ENCODE results near the gene GJC3. TPM values are rescaled to one million over a fixed set of nuclear protein-coding genes. Genes with fewer than 3 reads are reported as not detected.
"Not testable (repeated sequence)": the region's sequence is repeated elsewhere in the genome, so short reads cannot be mapped to it uniquely, and the experiment has no call there.

Gene GJC3
- total RNA-seq, 1 experiment from 2014 or later, result 2.3 TPM

GRCh38 chr7:99950819-99951218, 21.4 kb upstream of the GJC3 start:
- no CpG with 5 or more reads among the region's 6 CpGs for WGBS (ENCODE audit: extremely low coverage, insufficient read length, low lambda C conversion rate)
- H3K23me2 ChIP-seq (ENCODE audit: insufficient read length, low read depth, low read length, poor library complexity, severe bottlenecking); H2AK5ac ChIP-seq (ENCODE audit: insufficient read length, low read length); H3K4ac ChIP-seq (ENCODE audit: low read depth, low read length); H3K27ac ChIP-seq (ENCODE audit: insufficient read length, low read depth, low read length); DNase-seq; H2BK15ac ChIP-seq (ENCODE audit: low read depth, low read length); H4K8ac ChIP-seq (replicated peaks; ENCODE audit: insufficient read length, low read depth, low read length); H3K23ac ChIP-seq (ENCODE audit: insufficient read length, low read depth, low read length); H2BK12ac ChIP-seq (ENCODE audit: insufficient read length, low read depth, low read length); H2AFZ ChIP-seq (ENCODE audit: low read length); H3K79me1 ChIP-seq (ENCODE audit: insufficient read depth, low read depth, low read length, poor library complexity, severe bottlenecking); H3K27ac Mint-ChIP-seq; H2BK20ac ChIP-seq (ENCODE audit: low read depth, low read length, poor library complexity, severe bottlenecking); H3K56ac ChIP-seq (ENCODE audit: insufficient read length, low read depth, low read length); H3K9ac ChIP-seq (ENCODE audit: extremely low read depth, insufficient read length, low read length); H4K20me1 ChIP-seq (ENCODE audit: control insufficient read depth, insufficient read depth, insufficient read length); H2BK5ac ChIP-seq (ENCODE audit: insufficient read length, low read length); H3K9me3 ChIP-seq (ENCODE audit: control insufficient read depth, low read depth, low read length); H3K27me3 Mint-ChIP-seq (ENCODE audit: low read depth); H3T11ph ChIP-seq (ENCODE audit: low read length); H3K4me1 ChIP-seq (ENCODE audit: insufficient read depth, low read length); H3K79me2 ChIP-seq (ENCODE audit: insufficient read depth, low read length); H2BK120ac ChIP-seq (ENCODE audit: low read depth, low read length, poor library complexity, severe bottlenecking); H4K91ac ChIP-seq (ENCODE audit: insufficient read length, low read depth, low read length); H3K4me2 ChIP-seq (ENCODE audit: insufficient read depth, insufficient read length, low read length); H3K18ac ChIP-seq (ENCODE audit: insufficient read length, low read depth, low read length); H4K5ac ChIP-seq (ENCODE audit: insufficient read length, low read depth, low read length); H3K14ac ChIP-seq (ENCODE audit: insufficient read depth, low read length); H3K27me3 ChIP-seq (ENCODE audit: insufficient read depth, low read length); H3K4me1 Mint-ChIP-seq; H3K4me3 Mint-ChIP-seq: not testable (repeated sequence)
- H3K36me3 Mint-ChIP-seq (ENCODE audit: insufficient read depth in 1 of 3, low read depth in 3 of 3), result peaks cover 18 to 42% (median 29%) of the 10 kb centered on the region in 3 experiments
- peaks cover 36 to 42% of the 10 kb centered on the region in 2 experiments for H3K9me3 Mint-ChIP-seq
